Anterior cingulate cortex (tissue), 58 donors: ENCODE measurements around the gene THRB.

ENCODE experiments used
- DNase-seq, 58 donors: peaks; one replicate each; lab custom pipeline; 2025; lab: John Stamatoyannopoulos, UW

The THRB gene

DNA sequence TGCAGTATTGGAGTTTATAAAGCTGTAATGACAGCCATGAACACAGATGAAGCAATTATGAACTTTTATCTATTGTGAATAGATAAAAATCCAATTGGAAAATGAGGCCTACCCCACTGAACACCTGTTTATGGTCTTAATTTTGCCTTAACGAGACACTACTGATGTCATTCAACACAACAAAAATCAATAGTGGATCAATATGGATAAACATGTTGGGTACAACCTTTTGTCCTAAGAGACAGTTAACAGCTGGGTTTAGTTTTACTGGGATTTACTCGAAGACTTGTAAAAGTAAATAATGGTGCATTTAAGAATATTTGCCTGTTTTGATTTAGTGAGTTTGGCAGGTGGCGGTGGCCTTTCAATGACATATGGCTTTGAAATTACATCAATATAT is 331.7 kb downstream of the THRB start:
- no peak for DNase-seq

DNA sequence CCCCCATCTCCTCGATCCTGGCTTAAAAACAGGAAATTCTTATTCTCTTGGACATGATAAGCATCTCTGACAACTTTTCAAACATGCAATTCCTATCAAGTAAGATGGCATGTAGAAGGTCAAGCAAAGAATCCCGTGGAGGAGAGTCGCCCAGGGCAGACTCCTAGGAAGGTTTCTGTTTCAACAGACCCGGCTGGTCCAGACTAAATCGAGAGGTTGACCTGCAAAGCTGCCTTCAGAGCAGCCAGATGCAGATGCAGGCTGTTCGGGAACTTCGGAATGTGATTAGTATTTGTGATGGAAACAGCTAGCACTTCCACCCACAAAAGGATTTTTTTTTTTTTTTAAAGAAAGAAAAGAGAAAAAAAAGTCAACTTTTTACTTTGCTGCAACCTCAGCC is 332.8 kb downstream of the THRB start:
- no peak for DNase-seq

DNA sequence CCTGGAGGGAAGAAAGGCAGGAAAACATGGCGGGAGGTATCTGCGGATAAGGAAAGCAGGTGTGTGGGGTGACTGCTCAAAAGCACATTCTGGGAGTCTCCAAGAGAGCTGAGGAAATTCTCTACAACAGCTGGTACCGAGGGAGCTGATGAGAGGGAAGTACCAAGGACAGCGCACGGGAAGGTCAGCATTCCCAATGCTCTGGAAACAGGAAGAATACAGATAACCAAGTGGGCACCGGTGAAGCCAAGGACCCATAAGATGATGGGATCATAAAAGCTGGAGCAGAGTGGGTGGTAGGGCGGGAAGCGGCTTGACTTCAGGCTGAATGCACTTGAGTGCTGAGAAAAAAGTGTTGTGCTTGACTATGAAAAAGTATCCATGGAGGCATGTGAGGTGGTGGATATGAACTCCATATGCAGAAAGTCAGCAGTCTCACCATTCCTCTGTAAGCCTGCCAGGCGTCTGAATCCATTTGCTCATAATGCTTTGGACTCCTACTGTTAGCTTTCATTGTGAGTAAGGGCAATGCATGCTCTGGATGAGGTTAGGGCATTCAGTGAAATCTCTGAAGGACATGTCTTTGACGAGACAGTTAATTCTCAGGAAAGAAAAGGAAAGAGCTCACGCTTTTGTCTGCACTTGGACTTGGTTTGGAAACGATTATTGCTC is 334.1 kb downstream of the THRB start:
- DNase-seq, result no peak

DNA sequence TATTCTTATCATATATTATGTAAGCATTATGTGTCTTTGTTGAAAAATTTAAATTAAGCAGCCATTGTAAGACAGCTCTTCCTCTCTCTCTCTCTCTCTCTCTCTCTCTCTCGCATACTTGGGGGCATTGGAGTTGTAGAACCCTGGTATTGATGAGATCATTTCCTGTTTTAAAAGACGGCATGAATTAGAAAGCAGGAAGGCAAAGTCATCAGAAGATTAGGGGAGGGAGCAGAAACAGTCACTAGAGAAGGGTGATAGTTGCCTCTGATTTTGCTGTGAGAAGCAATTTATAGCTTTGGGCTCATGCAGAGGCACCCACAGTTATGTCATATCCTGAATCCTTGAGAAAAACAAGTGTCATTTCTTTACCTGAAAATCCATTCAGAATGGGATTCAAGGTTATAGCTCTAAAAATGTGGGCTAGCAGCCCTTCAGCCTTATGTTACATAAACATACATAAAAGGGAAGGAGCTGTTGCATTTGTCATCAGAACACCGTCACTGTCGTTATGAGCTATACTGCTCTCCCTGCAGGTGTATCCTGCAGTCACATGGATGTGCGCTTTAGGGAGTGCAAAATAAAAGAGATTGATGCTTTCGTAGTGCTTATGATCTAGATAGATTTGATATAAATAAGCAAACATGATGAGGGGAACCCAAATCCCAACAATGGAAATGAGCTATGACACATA is 335.7 kb downstream of the THRB start:
- no peak for DNase-seq

DNA sequence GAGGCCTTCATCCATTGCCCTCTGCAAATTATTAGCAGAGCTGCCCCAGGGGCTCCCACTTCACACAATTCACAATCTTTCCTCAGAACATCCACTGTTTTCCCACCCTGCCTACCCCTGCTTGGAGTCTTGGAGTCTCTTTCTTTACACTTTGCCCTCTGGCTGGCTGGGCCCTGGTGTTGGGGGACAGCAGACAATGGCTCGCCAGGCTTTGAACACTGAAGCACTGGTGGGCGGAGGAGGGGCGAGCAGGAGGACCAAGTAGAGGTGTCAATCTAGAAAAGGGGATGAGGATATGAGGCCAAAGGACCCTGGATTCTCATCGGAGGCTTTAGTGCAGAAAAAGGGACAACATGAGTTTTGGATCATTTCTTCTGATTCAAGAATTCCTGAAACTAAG is 337.5 kb downstream of the THRB start:
- no peak for DNase-seq

DNA sequence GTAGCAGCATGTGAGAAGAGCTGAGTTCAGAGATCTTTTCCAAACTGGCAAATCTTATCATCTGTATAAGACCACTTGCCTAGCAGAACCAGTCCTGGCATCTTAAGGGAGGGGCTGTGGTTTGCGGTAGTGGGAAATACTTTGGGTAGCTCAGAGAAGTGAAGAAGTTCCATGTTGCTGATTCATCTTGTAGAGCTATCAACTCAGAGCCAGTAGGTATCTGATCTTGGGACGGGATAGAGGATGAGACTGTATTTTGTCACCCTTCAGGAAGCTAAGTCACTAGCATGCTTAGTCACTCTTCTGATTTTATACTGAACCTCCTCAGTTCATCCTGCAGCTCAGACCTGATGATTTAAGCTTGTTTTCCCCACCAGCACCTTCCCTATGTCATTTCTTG is 338.2 kb downstream of the THRB start:
- no peak for DNase-seq

DNA sequence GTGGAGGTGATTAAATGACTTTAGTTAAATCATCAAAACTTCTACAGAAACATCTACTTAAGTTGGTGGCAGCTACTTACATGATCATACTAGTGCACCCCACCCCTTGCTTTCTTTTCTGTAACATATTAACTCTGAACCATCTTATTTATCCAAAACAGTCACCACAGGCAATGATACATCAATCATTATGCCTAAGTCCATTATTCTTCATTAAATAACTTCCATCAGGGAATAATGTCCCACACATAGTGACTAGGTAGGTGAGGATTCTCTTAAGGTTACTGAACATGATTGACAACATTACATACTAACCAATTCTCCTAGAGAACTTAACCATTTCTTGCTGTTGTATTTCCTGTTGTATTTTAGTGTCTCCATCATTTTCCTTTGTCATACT is 339.4 kb downstream of the THRB start:
- DNase-seq, result no peak

DNA sequence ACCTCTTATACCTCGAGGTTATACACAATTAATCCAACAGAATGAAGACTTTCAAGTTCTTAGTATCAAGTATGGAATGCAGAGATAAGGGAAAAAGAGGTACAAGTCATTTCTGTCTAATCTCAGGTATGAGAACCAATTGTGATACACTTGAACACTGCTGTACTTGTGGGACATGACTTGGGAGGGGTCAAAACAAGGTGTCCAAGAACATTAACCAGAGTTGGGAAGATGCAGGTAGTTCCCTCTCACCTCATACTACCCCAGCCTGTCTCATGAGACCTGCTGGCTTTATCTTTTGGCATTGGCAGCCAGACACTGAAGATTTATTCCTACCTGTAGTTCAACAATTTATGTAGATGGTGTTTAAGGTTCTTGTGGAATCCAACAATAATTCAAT is 339.9 kb downstream of the THRB start:
- no peak for DNase-seq

DNA sequence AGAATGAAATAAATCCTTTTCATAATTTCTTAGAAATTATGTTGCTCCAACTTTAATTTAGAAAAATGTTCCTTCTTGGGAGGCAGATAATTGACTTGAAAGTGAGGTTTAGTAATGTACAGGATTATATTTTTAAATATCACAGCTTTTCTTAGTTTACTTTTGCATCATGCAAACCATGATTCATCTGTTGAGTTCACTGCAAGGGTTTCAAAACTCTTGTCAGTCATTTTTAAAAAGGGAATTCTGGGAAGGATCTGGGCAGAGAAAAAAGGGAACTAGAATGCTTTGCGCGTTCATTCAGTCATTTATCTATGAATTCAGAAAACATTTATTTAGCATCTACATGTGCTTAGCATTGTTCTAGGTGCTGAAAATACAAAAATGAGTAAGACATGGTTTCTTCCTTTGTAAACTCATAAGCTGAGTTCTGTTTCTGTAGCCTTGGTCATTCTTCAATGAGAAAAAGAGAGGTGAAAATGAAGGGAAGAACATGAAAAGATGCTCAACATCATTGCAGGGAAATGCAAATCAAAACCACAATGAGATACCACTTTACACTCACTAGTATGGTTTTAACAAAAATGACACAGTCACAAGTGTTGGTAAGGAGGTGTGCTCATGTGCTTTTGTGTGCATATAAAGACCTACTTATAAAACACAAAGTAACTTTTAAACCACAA is 340.5 kb downstream of the THRB start:
- no peak for DNase-seq

DNA sequence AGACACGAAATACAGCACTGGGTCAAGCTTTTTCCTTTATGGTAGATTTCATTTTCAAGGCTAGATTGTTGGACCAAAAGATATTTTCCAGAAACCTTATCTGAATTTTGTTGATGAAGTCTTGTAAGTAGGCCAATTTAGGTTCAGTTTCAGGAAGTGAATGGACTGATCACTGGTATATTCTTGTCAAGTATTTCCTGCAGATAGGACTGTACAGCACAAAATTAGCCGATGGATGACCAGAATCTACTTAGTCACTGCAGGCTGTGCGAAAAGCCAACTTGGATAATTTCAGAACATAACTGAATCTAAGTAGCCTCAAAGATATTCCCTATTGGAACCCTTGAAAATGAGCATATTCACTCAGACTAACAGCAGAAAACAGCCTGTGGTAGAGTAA is 343.1 kb downstream of the THRB start:
- no peak for DNase-seq

DNA sequence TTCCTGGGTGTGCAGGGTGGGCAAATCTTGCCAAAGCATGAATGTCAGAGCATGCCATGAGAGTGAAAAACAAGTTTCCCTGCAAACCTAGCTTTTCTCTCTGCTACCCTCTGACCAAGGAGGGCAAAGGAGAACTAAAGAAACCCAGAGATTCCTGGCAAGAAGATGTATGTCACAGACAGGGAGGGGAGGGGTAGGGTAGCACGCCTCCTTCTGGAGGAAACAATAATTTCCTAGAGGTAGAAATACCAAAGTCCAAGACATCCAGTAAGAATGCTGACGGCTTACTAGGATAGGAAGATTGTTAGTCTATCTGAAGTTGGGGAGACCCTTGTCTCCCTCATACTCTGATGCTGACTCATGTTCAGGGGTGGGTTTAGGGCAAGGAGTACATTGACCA is 345.6 kb downstream of the THRB start:
- no peak for DNase-seq

DNA sequence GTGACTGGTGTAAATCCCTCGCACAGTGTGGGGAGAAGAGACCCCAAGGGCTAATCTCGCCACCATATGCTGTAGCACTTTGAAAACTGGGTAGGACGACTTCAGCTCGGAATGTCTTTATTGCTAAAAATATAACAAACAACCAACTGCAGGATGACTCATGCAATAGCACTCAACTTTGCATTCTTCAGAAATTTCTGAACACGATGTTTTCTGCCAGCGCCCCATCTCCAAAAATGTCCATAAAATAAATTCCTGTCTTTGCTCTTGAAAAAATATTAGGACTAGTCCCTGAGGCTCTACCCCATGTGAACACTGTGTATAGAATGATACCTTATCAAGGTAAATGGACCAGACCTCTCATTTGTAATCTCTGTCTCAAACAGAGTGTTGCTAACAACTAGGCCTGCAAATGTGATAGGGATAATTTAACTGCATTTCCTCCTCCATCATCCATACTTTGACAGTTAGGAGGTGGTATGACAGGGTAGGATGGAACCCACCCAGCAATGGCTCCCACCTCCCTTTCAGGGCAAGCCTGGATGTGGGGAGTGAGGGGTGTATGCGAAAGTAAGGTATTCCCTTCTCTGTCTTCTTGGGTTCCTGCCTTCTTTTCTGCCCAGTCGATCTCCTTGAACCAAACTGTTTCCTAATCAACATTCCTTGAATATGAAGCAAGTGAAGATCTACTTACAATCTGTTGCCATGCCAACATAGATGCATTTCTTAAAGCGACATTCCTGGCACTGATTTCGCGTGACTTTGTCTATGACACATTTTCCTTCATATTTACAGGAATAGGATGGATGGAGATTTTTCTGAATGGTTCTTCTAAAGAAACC is 348.4 kb downstream of the THRB start:
- peak in 5 of 58 donors; percentile 6 to 37 (median 28) for DNase-seq

DNA sequence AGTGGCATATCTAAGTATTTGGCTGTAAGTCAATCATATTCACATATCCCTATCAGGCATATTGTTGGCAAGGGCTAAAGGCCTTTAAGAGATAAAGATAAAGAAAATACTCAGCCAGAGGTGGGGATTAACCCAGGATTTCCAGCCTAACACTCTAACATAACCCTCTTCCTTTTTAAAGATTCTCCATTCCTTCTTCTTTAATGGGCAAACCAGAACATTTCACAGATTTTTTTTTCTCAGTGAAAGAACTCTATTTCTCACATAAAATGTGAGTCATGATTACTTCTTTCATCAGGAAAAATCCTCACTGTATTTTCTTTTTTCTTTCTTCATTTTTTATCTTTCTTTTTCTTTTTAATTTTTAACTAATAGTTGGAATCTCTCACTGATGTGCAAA is 349.2 kb downstream of the THRB start:
- no peak for DNase-seq

DNA sequence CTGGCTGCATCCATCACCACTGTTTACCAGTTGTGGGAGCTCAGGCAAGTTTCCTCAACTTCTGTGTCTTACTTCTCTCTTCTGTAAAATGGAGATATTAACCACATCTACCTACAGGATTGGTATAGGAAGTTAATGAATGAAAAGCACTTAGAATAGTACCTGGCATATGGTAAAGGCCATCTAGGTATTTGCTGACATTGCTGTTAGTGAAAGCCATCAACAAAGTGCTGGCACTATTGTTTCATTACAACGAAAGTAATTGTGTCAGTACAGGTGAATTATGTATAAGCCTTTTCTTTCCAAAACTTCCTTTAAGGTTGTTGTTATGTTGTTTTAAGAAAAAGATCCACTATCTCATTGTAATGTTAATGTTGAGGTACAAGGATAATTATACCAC is 352.5 kb downstream of the THRB start:
- no peak for DNase-seq

DNA sequence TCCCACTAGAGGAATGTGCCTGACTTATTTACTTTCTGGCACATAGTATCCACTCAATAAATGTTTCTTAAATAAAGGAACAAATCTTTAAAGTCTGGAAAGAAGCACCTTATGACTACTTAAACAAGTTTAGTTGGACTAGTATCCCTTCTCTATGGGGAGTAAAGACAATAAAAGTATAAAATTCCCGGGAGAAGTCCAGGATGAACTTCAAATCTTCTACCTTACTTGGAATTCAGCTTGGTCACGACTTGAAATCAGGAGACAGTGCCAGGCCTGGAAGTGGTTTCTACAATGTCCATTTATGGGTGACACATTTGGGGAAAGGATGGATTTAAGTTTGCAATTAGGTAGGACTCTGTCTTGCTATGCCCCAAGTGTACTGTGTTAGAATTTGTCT is 353.1 kb downstream of the THRB start:
- DNase-seq, result no peak

DNA sequence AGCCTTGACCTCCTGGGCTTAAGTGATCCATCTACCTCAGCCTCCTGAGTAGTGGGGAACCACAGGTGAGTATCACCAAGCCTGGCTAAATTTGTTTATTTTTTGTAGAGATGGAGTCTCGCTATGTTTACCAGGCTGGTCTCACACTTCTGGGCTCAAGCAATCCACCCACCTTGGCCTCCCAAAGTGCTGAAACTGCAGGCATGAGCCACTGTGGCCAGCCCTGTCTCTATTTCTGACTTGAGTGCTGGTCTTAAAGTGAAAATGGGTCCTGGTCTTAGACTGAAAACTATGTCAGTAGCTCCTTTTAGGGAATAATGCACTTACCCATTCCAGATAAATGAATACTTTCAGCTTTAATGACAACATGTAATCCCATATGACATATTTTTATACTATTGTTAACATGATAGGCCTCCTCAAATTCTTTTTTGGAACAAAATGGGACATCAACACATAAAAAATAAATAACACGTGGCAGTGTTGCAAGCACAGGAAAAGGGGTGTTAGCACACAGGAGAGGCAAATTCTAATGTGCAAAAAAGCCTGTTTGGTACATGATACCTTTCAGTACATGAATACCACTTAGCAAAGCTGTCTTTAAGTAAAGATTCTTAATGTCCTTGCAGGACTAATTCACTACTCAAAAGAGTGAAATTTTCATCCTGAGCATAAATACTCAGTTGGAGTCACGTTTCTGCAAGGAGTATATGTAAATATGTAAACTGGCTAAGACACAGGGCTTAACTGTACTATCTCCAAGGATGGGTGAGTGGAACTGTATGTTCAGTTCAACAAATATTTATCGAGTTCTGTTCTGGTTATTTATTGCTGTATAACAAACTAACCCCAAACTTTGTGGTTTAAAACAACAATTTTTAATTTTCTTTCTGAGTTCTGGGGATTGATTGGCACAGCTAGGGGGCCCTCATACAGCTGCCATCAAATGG is 354.9 kb downstream of the THRB start:
- DNase-seq, result no peak

DNA sequence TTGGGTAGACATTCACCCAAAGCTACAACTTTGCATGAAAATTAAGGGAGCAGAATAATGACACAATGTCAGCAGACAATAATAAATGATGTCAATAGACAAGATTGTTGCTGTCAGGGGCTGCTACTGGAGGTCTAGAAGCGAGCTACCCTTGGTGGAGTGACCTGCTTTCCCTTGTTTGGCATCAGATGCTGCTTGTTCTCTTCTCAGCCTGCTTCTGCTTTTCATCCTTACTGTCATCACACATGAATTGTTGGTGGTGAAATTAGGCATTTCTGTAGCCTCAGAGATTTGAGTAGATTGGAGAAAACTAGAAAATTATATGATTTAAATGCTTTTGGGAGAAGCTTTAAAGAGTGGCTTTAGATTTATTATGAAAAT is 355.8 kb downstream of the THRB start:
- DNase-seq, result no peak

DNA sequence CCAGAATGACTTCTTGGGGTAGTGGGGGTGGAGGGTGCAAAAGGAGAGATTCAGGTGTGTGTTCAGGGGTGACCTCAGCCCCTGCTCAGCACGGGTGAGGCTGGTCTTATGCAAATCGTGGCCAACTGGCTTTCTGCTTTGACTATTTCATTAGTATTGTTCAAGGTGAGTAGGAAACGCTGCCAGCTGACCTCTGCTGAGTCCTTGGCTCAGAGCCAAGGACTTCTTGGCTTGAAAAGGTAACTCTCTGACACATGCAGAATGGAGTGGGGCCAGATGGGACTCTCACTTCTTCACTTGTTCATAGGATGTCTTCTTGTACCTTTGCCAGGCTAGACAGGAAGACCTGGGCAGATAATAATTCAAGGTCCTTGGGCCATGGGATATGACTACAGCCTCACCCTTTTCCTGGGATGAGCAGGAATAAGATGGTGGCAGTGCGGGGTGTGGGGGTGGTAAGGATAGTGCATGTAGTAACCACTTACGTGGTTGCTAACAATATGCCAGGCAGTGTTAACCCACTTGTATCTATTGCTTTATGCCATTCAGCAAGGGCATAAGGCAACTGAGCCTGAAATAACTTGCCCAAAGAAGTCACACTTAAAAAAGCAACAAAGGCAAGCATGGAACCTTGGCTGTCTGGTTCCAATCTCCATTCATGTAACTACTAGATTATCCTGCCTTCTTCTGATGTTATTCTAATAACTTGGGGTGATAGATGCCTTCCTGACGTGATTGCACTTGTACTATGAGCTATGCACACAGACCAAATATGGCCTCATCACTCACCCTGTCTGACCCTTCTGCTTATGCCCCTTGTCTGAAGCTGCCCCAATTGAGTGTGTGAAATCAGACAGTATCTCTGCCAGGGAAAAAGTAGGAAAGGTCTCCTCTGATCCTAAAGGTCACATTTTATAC is 356.4 kb downstream of the THRB start:
- peak in 1 of 58 donors; percentile 30 for DNase-seq

DNA sequence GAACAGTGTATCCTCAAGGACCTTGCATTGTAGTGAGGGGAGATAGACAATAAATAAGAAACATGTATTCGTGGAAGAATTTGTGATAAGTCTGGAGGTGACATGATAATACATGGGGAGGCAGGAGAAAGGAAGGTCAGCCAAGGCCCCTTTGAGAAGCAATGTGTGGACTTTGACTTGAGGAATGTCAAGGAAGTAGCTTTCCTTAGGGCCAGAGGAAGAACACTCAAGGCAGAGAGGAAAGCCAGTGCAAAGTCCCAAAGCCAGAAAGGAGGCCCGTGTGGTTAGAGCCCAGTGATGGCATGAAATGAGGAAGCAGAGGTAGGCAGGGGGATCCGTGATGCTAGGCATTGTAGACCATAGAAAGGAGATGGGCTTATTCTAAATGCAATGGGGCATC is 357.3 kb downstream of the THRB start:
- DNase-seq, result no peak
